AG04450 (cell line): ENCODE data around the gene CYSTM1. TPM values are rescaled to one million over a fixed set of nuclear protein-coding genes. Genes with fewer than 3 reads are reported as not detected.

Source experiments
- CTCF ChIA-PET: fragments of 300-600, 350-600 bp; formaldehyde crosslinking; extraction: SDS; loops from one replicate; lab custom pipeline; 2022; ENCODE audit warnings: antibody characterized with exemption, inconsistent platforms; lab: Charles Lee
- POLR2A ChIA-PET: fragments of 350-600 bp; formaldehyde crosslinking; extraction: SDS; loops from one replicate; lab custom pipeline; 2021; ENCODE audit warnings: antibody characterized with exemption, inconsistent platforms; lab: Yijun Ruan, JAX
- DNase-seq: peaks from one replicate; pipeline ENCODE4 v3.0.0-alpha.2; 2011; ENCODE audit warnings: low read depth, low spot score
- H3K27ac ChIP-seq: one replicate; pipeline ENCODE4 v1.5.1; 2012; ENCODE audit warnings: low read depth, low read length, control low read depth
- H3K27me3 ChIP-seq: one replicate; pipeline ENCODE4 v1.6.0; 2012; ENCODE audit warnings: low read length; ENCODE audit not compliant: control insufficient read depth, insufficient read depth
- H3K4me3 ChIP-seq: 2 replicates; pipeline ENCODE4 v1.5.1; 2011; ENCODE audit warnings: mild to moderate bottlenecking, low read depth, low read length, control low read depth
- H3K9me3 ChIP-seq: 2 replicates; pipeline ENCODE4 v1.5.1; 2012; ENCODE audit warnings: low read length; ENCODE audit not compliant: control insufficient read depth, insufficient read depth
- CTCF ChIP-seq: IDR thresholded peaks from 2 replicates; pipeline ENCODE4 v1.5.1; 2011; ENCODE audit warnings: low read depth, low read length, control low read depth, inconsistent platforms
- polyA plus RNA-seq: library from polyadenylated mRNA; depleted of rRNA; stranded (reverse); fragments of >200 nt; gene quantifications from 2 replicates; pipeline ENCODE4 v1.2.3, GENCODE V29; 2011

CYSTM1 gene
- polyA plus RNA-seq, 1 experiment = 13.1 TPM

DNA sequence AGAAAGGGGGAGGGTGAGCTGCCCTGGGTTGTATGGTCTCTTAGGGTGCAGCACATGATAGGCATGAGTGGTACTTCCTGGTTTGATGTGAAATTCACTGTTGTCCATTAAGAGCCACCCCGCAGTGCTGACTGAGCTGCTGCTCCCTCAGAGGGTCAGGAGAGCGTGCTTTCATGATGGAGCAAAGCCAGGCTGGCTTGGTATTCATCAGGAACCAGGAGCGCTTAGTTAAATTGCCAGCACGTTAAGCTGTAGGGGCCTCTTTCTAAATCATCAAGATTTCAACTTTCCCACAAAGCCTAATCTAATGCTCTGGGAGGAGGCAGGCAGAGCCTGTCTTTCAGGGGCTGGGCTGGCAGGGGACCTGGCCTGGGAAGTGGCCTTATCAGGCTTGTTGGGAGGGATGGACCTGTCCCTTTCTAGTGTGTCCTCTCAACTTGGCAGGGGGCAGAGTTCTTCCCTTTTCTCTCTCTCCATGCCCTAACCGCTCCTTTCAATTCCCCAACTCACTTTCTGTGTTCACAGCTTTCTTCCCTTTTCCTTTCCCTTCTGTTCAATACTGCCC lies 7.9 kb downstream of the CYSTM1 start:
- DNase-seq = no peak
- CTCF ChIA-PET = no interaction called here
- no peaks in the 10 kb centered on the region for H3K9me3 ChIP-seq
- no peak overlapping the region for H3K27ac ChIP-seq
- no peaks in the 10 kb centered on the region for H3K27me3 ChIP-seq
- H3K4me3 ChIP-seq = no peak overlapping the region
- TF ChIP-seq CTCF = no peak
- POLR2A ChIA-PET = interaction anchor here (0.7 kb wide), 1 partner anchor 37 kb away, joined by 5 read pairs; no protein-coding TSS in a partner anchor

DNA sequence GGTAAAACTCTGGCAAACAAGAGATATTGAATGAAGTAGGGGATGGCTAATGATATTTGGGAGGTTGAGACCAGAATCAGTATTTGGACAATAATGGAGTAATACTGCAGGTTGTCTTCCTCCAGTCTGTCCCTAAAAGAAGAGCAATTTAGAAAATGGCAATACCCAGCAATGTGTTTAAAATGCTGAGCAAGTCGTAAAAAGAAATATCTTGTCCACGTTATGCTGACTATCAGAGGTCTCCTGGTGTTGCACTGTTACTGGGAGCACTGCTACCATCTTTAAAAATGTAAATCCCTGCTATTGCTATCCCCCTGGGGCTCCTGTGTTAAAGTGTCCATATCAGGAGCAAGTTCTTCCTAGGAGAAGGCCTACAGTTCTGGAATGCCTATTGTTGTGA lies 10.4 kb downstream of the CYSTM1 start:
- ChIA-PET CTCF (no interaction called here), POLR2A (no interaction called here)
- Histone ChIP-seq H3K9me3 (no peaks in the 10 kb centered on the region), H3K4me3 (no peak overlapping the region), H3K27me3 (no peaks in the 10 kb centered on the region), H3K27ac (no peak overlapping the region)
- no peak for TF ChIP-seq CTCF
- no peak for DNase-seq

- CTCF ChIA-PET = interaction anchor here (0.6 to 1.0 kb wide), 3 partner anchors 9 to 169 kb away, joined by 3 to 4 read pairs (median 4); no protein-coding TSS in a partner anchor
- H3K27ac ChIP-seq = no peak overlapping the region
- DNase-seq = no peak
- no peak overlapping the region for H3K4me3 ChIP-seq
- no peak for TF ChIP-seq CTCF
- no peaks in the 10 kb centered on the region for H3K27me3 ChIP-seq
- POLR2A ChIA-PET = no interaction called here
- H3K9me3 ChIP-seq = no peaks in the 10 kb centered on the region
Observed at GRCh38 chr5:140186267-140186671, 11.3 kb downstream of the CYSTM1 start.

GRCh38 chr5:140189253-140189652 lies 14.3 kb downstream of the CYSTM1 start:
- Histone ChIP-seq H3K27me3 (no peaks in the 10 kb centered on the region), H3K4me3 (no peak overlapping the region), H3K9me3 (no peaks in the 10 kb centered on the region), H3K27ac (no peak overlapping the region)
- no peak for TF ChIP-seq CTCF
- ChIA-PET POLR2A (no interaction called here), CTCF (interaction anchor here (1.1 kb wide), 1 partner anchor 56 kb away, joined by 3 read pairs; no protein-coding TSS in a partner anchor)
- no peak for DNase-seq

DNA sequence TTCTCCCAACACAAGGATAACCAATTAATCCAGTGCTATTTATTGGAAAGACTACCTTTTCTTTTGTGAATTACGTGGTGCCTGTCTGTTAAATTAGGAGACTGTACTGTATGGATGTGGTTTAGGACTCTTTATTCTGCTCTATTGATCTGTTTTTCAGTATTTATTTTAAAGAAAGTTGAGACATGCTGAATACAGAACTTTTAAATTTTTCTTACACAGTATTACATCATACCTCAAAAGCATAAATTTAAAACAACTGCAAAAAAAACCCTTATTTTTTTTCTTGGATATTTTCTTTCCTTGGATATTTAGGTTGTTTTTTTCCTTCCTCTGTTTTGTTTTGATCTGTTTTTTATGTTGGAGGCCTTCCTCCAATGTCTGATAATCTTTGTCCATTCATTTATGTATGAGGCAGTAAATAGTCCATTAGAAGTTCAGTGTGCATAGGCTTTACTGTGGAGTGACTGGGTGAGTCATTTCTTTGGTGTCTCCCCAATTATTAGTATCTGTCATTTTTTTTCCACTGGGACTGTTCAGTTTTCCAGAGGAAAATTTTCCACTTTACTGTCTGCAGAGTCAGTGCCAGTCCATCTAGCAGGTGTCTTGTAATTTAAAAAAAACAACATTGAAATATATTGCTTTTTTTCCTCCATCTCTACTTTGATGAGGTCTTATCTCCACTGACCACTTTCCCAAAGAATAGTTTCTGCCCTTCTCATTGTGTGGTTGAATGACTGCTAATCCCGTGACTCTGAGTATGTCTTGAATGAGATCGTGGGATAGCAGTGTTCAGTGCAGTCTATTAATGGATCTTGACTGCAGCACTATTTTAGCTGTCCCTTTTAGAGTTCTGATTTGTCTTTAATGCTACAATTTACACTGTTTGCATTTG lies 15.2 kb downstream of the CYSTM1 start:
- ChIA-PET POLR2A (no interaction called here), CTCF (interaction anchor here (1.0 to 1.3 kb wide), 3 partner anchors 55 to 424 kb away, joined by 3 to 4 read pairs (median 3); no protein-coding TSS in a partner anchor)
- H3K4me3 ChIP-seq = no peak overlapping the region
- no peak for TF ChIP-seq CTCF
- no peaks in the 10 kb centered on the region for H3K9me3 ChIP-seq
- DNase-seq = no peak
- H3K27me3 ChIP-seq = no peaks in the 10 kb centered on the region
- no peak overlapping the region for H3K27ac ChIP-seq
